ENCODE data around the gene MAPK7.

MAPK7 gene

GRCh38 chr17:19378416-19379360 is at the start of gene MAPK7:
MAPK7 (plus strand) TSS chr17:19378498; CDS start chr17:19378901, 403 bp downstream.
- peak; percentile 10 for DNase-seq (ENCODE audit: low spot score)

DNA sequence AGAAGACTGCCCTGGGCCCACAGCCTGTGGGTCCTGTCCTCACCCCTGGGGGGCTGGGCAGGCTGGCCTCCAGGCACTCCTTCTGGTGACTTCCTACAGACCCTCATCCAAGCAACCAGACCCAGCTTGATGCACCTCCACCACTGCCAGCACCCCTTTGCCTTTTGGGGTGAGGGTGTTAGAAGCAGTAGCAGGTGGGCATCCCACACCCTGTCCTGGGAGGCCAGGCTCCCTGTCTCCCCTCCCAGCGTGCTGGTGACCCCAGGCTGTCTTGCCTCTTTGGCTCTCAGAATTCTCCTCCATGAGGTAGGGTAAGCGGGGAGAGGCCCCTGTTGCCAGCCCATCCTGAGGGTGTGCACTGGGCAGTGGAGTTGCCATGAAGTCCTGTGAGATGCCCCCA is 49.2 kb upstream of the MAPK7 start:
- no peak for DNase-seq (ENCODE audit: low spot score)

DNA sequence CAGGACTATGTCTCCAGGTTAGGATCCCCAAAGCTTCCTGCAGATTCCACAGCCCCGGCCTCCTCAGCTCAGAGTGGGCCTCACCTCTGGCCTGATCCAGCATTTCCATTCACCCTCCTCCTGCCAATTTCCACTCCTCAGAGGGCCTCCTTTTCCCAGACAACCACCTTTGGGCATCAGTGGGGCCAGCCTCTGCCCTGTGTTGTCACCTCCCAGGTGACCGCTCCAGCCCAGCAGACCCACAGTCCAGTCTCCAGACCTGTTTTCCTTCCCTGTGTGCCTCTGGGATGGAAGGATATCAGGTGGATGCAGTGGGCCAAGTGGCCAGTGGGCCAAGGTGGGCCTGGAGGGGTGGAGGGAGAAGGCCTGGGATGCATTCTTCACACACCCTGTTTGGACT is 48.5 kb upstream of the MAPK7 start:
- no peak for DNase-seq (ENCODE audit: low spot score)

GRCh38 chr17:19330271-19330670 is 48.0 kb upstream of the MAPK7 start:
- DNase-seq (ENCODE audit: low spot score) = no peak

DNA sequence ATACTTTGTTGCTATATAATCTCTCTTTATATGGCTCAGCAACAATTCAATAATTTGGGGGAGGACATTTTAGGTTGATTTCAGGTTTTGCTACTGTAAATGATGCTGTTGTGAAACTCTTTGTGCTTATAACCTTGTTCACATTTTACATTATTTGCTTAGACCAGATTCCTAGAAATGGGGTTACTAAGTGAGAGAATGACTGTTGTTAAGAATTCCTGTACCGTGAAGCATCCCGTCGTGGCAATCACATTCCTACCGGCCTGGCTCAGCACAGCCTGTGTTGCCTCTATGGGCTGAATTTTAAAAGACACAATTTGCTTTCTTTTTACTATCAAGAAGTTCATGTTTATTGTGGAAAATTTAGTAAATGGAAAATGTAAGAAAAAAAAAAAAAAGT is 47.2 kb upstream of the MAPK7 start:
- peak; percentile 86 for DNase-seq (ENCODE audit: low spot score)

DNA sequence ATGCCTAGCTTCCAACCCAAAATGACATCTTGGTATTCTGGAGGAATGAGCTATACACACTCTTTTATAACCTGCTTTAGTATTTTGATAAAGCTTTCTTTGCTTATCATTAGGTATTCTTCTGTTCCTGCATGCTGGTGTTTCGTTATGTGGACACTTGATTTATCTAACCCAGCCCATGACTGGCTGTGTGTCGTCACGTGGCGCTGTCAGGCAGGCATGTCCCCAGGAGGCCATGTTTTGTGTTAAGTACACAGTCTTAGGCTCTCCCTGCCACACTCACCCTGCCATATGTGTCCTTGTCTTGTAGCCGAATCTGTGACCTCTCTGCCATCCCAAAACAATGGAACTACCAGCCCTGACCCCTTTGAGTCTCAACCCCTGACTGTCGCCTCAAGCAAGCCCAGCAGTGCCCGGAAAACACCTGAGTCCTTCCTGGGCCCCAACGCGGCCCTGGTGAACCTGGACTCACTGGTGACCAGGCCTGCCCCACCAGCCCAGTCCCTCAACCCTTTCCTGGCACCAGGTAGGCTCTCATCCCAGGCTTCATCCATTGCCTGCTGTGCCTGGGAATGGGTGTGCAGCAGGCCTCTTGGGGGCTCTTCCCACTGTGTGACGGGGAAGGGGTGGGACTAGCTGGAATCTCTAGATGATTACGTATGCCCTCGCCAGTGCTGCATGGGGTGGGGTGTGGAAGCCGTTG is 46.6 kb upstream of the MAPK7 start:
- DNase-seq (ENCODE audit: low spot score) = no peak

- peak; percentile 88 for DNase-seq (ENCODE audit: low spot score)
Measured at GRCh38 chr17:19332371-19333131, 45.7 kb upstream of the MAPK7 start.

GRCh38 chr17:19333132-19333440 is 45.2 kb upstream of the MAPK7 start:
- no peak for DNase-seq (ENCODE audit: low spot score)

DNA sequence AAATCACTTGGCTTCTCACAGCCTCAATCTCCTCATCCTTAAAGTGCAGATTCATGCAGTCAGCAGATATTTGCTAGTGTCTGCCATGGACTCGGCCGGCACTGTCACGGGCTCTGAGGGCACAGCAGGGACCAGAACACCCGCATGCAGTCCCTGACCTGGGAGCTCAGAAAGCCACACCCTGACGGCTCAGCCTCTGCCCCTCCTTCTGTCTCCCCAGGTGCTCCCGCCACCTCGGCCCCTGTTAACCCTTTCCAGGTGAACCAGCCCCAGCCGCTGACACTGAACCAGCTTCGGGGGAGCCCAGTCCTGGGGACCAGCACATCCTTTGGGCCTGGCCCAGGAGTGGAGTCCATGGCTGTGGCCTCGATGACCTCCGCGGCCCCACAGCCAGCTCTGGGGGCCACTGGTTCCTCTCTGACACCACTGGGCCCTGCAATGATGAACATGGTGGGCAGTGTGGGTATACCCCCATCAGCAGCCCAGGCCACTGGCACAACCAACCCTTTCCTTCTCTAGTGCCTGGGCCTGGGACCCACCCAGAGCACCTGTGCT is 44.5 kb upstream of the MAPK7 start:
- DNase-seq (ENCODE audit: low spot score) = no peak

GRCh38 chr17:19334331-19334730 is 44.0 kb upstream of the MAPK7 start:
- DNase-seq (ENCODE audit: low spot score) = no peak

DNA sequence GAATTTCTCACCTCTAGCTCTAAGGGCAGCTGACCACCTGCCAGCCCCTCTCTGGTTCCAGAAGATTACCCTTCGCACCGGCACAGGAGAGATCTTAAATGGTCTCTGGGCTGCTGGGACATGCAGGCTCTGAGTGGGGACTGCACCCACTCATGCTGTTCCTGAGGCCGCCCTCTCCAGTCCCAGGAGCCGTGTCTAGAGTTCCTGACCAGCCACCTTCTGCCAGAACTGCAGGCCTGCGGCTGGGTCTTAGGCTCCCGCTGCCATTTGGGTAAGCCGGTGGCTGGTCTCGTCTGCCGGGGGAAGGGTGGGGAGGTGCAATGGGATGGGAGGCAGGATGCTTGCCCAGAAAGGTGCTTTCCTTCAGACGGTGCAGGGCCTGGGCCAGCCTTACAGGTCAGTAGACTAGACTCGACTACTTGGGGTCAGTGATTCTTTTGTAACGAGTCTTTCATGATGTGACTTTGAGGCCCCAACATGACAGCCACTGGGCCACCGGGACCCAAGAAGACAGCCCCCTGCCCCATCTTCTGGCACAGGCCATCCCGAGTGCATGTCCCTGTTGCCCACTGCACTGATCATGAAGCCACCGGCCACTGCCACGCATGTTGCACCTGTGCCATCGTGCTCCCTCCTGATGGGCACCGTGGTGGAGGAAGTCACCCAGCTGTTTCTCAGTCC is 42.2 kb upstream of the MAPK7 start:
- DNase-seq (ENCODE audit: low spot score) = no peak

DNA sequence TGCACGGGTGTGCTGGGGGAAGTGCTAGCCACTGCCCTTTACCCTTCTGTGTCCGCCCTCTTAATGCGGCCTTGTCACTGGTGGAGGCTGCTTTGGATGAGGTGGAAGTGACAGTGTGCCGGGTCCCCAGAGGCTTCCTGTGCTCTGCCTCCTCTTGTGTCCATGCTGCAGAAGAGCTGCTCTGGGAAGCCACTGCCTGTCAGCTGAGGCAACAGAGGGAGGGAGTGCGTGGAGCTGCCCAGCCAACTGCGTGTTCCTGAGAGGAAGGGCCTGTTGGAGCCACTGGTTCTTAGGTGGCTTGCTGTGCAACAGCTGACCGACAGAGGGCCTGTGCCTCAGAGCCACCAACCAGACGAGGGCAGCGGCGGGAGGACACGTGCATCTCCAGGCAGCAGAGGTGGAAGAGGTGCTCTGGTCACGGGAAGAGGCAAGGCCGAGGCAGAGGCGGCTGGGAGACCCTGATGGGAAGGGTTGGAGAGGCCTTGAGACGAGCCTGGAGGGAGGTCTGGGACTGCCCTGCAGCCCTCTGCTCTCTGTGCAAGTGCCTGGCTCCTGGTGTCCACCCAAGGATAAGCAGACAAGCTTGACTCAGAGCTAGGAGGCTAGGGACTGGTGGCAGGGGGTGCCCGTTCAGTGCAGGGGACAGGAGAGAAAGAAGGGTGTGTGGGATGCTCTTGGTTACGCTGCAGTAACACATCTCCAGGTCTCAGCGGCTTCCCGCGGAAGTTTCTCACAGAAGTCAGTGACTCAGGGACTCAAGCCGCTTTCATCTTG is 41.2 kb upstream of the MAPK7 start:
- DNase-seq (ENCODE audit: low spot score) = no peak

DNA sequence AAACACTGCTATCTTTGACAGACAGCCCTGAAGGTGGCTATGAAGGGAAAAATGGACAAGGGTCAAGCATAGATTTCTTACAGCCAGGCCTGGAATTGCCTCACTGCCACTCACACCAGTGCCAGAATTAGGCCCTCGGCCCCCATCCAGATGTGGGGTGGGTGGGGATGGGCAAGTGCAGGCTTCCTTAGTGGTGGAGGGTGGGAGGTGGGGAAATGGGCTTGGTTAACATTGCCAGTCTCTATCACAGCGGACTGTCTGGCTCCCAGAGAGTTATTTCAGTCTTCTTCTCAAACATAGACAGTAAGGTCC is 40.6 kb upstream of the MAPK7 start:
- no peak for DNase-seq (ENCODE audit: low spot score)

- DNase-seq (ENCODE audit: low spot score) = peak; percentile 71
Measured at GRCh38 chr17:19338031-19338990, 40.0 kb upstream of the MAPK7 start.

GRCh38 chr17:19339341-19339815 is 38.9 kb upstream of the MAPK7 start:
- DNase-seq (ENCODE audit: low spot score) = no peak

DNA sequence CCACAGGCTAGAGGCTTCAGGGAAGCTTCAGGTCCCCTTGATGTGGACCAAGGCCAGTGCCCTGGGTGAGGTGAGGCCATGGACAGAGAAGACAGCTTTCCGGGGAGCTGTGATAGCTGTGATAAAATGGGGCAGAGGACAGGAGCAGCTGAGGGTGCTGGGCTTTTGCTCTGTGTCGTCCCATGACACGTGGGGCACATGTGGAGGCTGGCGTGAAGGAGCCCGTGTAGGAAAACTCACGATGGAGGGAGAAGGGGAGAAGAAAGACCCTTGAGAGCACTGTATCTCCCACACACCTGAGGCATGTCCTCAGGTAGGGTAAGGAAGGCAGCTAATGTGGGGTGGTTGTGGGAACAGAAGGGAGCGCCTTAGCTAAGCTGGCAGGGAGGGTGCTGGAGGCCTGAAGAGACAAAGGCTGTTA is 37.1 kb upstream of the MAPK7 start:
- DNase-seq (ENCODE audit: low spot score) = no peak

DNA sequence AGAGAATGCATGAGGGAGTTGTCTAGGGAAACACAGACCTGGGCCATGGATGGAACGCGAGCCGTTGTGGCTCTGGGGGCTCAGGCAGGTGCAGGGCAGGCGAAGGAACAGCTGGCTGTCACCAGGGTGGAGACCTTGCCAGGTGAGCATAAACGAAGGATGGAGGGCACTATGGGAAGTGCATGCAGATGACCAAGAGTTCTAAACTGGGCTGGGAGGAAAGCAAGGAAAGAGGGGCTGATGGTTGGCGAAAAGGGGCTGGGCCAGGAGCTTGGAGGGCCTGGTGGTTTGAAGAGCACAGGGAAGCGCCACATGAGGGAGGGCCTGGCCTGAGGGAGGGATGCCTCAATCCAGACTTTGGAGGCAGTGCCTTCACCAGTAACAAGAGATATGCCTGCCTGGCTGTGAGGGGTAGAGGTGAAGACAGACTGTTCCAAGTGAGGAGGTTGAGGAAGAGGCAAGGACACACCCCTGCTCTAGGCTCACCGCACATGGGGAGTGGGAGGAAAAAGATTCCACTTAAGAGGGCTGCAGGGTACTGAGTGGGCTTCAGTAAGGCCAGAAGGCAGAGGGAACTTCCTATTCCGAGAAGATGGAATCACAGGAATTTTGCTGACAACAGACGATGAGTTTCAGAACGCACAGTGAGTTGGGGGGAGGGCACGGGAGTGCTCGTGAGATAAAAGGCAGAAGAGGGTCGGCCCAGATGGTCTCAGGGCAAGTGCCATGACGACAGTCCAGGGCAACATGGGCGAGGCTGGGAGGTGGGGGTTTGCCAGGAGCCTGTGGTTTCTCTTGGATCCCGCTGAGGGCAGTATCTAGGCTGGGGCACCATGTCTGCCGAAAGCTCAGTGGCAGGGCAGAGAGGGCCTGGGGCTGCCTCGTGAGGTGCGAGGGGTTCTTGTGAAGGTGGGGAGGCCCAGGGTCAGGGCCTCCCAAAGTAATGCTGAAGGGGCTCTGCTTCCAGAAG is 36.4 kb upstream of the MAPK7 start:
- no peak for DNase-seq (ENCODE audit: low spot score)

- DNase-seq (ENCODE audit: low spot score) = no peak
Measured at GRCh38 chr17:19342611-19343255, 35.6 kb upstream of the MAPK7 start.

All from kidney tubule cell (primary cell).